22Rv1 (cell line): ENCODE data around the gene PMVK.

Source experiments
- ZFX ChIP-seq: fragments of 450-650 bp; IDR thresholded peaks from 2 replicates; pipeline ENCODE4 v1.6.1; 2017; ENCODE audit warnings: antibody characterized with exemption, borderline replicate concordance
- TF ChIP-seq, protein P1 (sequence below): fragments of 450-650 bp; IDR thresholded peaks from 2 replicates; pipeline ENCODE4 v1.5.1; 2017; ENCODE audit warnings: mild to moderate bottlenecking

- TF ChIP-seq, protein P1, sequence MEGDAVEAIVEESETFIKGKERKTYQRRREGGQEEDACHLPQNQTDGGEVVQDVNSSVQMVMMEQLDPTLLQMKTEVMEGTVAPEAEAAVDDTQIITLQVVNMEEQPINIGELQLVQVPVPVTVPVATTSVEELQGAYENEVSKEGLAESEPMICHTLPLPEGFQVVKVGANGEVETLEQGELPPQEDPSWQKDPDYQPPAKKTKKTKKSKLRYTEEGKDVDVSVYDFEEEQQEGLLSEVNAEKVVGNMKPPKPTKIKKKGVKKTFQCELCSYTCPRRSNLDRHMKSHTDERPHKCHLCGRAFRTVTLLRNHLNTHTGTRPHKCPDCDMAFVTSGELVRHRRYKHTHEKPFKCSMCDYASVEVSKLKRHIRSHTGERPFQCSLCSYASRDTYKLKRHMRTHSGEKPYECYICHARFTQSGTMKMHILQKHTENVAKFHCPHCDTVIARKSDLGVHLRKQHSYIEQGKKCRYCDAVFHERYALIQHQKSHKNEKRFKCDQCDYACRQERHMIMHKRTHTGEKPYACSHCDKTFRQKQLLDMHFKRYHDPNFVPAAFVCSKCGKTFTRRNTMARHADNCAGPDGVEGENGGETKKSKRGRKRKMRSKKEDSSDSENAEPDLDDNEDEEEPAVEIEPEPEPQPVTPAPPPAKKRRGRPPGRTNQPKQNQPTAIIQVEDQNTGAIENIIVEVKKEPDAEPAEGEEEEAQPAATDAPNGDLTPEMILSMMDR, result peak; percentile 97
- TF ChIP-seq ZFX, result no peak
These were observed 7.3 kb upstream of the PMVK start for GRCh38 chr1:154943649-154944400.
